SK-N-SH (cell line): ENCODE measurements around the gene PEX11A.

ENCODE experiments used
- CHD2 ChIP-seq: fragments of 150-350 bp; IDR thresholded peaks from 2 replicates; pipeline ENCODE4 v1.6.1; 2018; ENCODE audit warnings: low read length; ENCODE audit not compliant: partially characterized antibody
- CTCF ChIP-seq: fragments of 200-600 bp; sonication (generic); IDR thresholded peaks from 2 replicates; pipeline ENCODE4 v1.6.1; 2017; ENCODE audit warnings: antibody characterized with exemption, mild to moderate bottlenecking, moderate library complexity
- SMC3 ChIP-seq: IDR thresholded peaks from 2 replicates; pipeline ENCODE4 v1.6.1; 2012; ENCODE audit warnings: low read depth, low read length, improper control_type of control experiment
- YY1 ChIP-seq: IDR thresholded peaks from 2 replicates; pipeline ENCODE4 v1.4.0; 2012; ENCODE audit warnings: low read depth, mild to moderate bottlenecking

DNA sequence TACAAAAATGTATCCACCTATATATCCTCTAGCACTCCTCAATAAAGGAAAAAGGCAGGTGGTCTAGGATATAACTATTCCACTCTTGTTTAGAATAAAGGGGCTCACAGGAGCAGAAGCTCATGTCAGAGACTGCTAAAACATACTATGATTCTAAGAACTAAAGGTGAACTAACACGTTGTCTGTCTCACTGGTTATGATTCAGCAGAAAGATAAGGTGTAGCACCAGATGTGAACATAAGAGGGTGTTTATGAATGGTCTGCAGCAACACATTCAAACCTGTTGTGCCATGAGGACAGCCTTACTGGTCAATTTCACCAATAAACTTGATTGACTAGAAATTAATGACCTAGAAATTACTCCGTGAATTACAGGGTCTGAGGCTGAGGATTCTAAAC lies 4.6 kb downstream of the PEX11A start:
- no peak for TF ChIP-seq CTCF
- no peak for TF ChIP-seq CHD2
- TF ChIP-seq YY1: no peak
- TF ChIP-seq SMC3: no peak
